ENCODE measurements around the gene DDX4.

GRCh38 chr5:55865831-55866230 lies 128.0 kb downstream of the DDX4 start:
- TF ChIP-seq YY1 (IDR thresholded peaks at IDR 0.05; ENCODE audit: insufficient read depth, insufficient read length): no peak
- TF ChIP-seq SUZ12 (IDR thresholded peaks at IDR 0.05; ENCODE audit: extremely low read depth, insufficient read depth, insufficient read length): no peak
- no peak for TF ChIP-seq ZNF274 (IDR thresholded peaks at IDR 0.05; ENCODE audit: low read depth, low read length)

All from NT2/D1 (cell line).